ENCODE measurements around the gene SLC25A22.
A peak's percentile ranks its signal among the peaks of the same experiment; 100 is the strongest.

The SLC25A22 gene

GRCh38 chr11:833849-834311 lies 35.8 kb upstream of the SLC25A22 start:
- no peak for DNase-seq

- DNase-seq, result no peak
Measured at GRCh38 chr11:833114-833791, 35.2 kb upstream of the SLC25A22 start.

GRCh38 chr11:832529-833113 lies 34.5 kb upstream of the SLC25A22 start, which contains the start of gene CD151:
Gene CD151 (plus strand): TSS chr11:832952. CDS start chr11:836070, 3,118 bp downstream.
- no peak for DNase-seq

GRCh38 chr11:831961-832528 lies 34.0 kb upstream of the SLC25A22 start:
- no peak for DNase-seq

- DNase-seq, result no peak
Measured at GRCh38 chr11:831118-831864, 33.2 kb upstream of the SLC25A22 start.

GRCh38 chr11:830295-831117 lies 32.4 kb upstream of the SLC25A22 start:
- peak; percentile 65 for DNase-seq

- no peak for DNase-seq
Measured at GRCh38 chr11:829847-830294, 31.8 kb upstream of the SLC25A22 start.

GRCh38 chr11:829176-829846 lies 31.2 kb upstream of the SLC25A22 start:
- no peak for DNase-seq

- no peak for DNase-seq
Measured at GRCh38 chr11:828506-829175, 30.6 kb upstream of the SLC25A22 start.

- no peak for DNase-seq
Measured at GRCh38 chr11:827897-828192, 29.8 kb upstream of the SLC25A22 start, which contains the start of gene CRACR2B. Gene CRACR2B (plus strand): TSS chr11:827919. CDS start chr11:828608, 689 bp downstream.

GRCh38 chr11:827146-827896 lies 29.2 kb upstream of the SLC25A22 start:
- DNase-seq, result no peak

GRCh38 chr11:826836-827145 lies 28.7 kb upstream of the SLC25A22 start:
- DNase-seq, result no peak

GRCh38 chr11:826227-826621 lies 28.1 kb upstream of the SLC25A22 start:
- no peak for DNase-seq

- DNase-seq, result no peak
Measured at GRCh38 chr11:825366-826226, 27.5 kb upstream of the SLC25A22 start.

- no peak for DNase-seq
Measured at GRCh38 chr11:824942-825341, 26.9 kb upstream of the SLC25A22 start.

- DNase-seq, result no peak
Measured at GRCh38 chr11:824292-824880, 26.3 kb upstream of the SLC25A22 start.

GRCh38 chr11:823441-824291 lies 25.6 kb upstream of the SLC25A22 start:
- DNase-seq, result no peak

Data from CD4-positive, alpha-beta T cell treated with Interleukin-15 for 1 hour (primary cell).